ENCODE measurements around the gene PCDHGB4. TPM values are rescaled to one million over a fixed set of nuclear protein-coding genes. Genes with fewer than 3 reads are reported as not detected.
A peak's percentile ranks its signal among the peaks of the same experiment; 100 is the strongest.

The PCDHGB4 gene
- total RNA-seq, 1 experiment from 2014 or later: 0.49 TPM

GRCh38 chr5:141398608-141399007 is 11.1 kb downstream of the PCDHGB4 start:
- DNase-seq (ENCODE audit: unreplicated experiment): no peak
- Mint-ChIP-seq H3K36me3 (ENCODE audit: insufficient read depth, unreplicated experiment) (peaks cover 5% of the 10 kb centered on the region), H3K4me3 (ENCODE audit: unreplicated experiment) (no peak overlapping the region), H3K4me1 (ENCODE audit: insufficient read depth, unreplicated experiment) (no peaks in the 10 kb centered on the region), H3K27ac (ENCODE audit: low read depth, unreplicated experiment) (no peak overlapping the region), H3K9me3 (ENCODE audit: unreplicated experiment) (peaks cover 36% of the 10 kb centered on the region), H3K27me3 (ENCODE audit: insufficient read depth, unreplicated experiment) (no peaks in the 10 kb centered on the region)
- POLR2A ChIA-PET: no interaction called here
- intact Hi-C loops (cut with micrococcal nuclease): no loop called here
- BruUV-seq (replicated peaks): no TSS peak
- CTCF ChIA-PET: interaction anchor here (0.6 to 3.7 kb wide), 5 partner anchors 56 to 167 kb away, joined by 3 to 32 read pairs (median 3); no protein-coding TSS in a partner anchor
- no peak for TF ChIP-seq CTCF (IDR thresholded peaks at IDR 0.05; ENCODE audit: unreplicated experiment)

GRCh38 chr5:141399555-141400258 is 12.2 kb downstream of the PCDHGB4 start:
- H3K4me1 Mint-ChIP-seq (ENCODE audit: insufficient read depth, unreplicated experiment): no peaks in the 10 kb centered on the region
- no peak overlapping the region for H3K27ac Mint-ChIP-seq (ENCODE audit: low read depth, unreplicated experiment)
- H3K4me3 Mint-ChIP-seq (ENCODE audit: unreplicated experiment): no peak overlapping the region
- H3K36me3 Mint-ChIP-seq (ENCODE audit: insufficient read depth, unreplicated experiment): peaks cover 5% of the 10 kb centered on the region
- H3K9me3 Mint-ChIP-seq (ENCODE audit: unreplicated experiment): peaks cover 28% of the 10 kb centered on the region
- no peaks in the 10 kb centered on the region for H3K27me3 Mint-ChIP-seq (ENCODE audit: insufficient read depth, unreplicated experiment)
- intact Hi-C loops (cut with micrococcal nuclease): no loop called here
- CTCF ChIA-PET: interaction anchor here (0.7 to 2.2 kb wide), 6 partner anchors 14 to 164 kb away, joined by 3 to 8 read pairs (median 3); partner anchors contain the start of genes PCDHGA10 and PCDHGA7
- TF ChIP-seq CTCF (IDR thresholded peaks at IDR 0.05; ENCODE audit: unreplicated experiment): no peak
- no TSS peak for BruUV-seq (replicated peaks)
- DNase-seq (ENCODE audit: unreplicated experiment): no peak
- POLR2A ChIA-PET: interaction anchor here (1.1 kb wide), 1 partner anchor 158 kb away, joined by 3 read pairs; no protein-coding TSS in a partner anchor

GRCh38 chr5:141402553-141403243 is 15.2 kb downstream of the PCDHGB4 start, which contains the start of gene PCDHGA9:
Gene PCDHGA9, plus strand, starts transcription at chr5:141402778. Its CDS starts 175 bp downstream, at chr5:141402953.
- no peak for TF ChIP-seq CTCF (IDR thresholded peaks at IDR 0.05; ENCODE audit: unreplicated experiment)
- Mint-ChIP-seq H3K4me1 (ENCODE audit: insufficient read depth, unreplicated experiment) (no peaks in the 10 kb centered on the region), H3K27ac (ENCODE audit: low read depth, unreplicated experiment) (no peak within 1 kb of the TSS), H3K36me3 (ENCODE audit: insufficient read depth, unreplicated experiment) (peaks cover 5% of the 10 kb centered on the region), H3K27me3 (ENCODE audit: insufficient read depth, unreplicated experiment) (no peaks in the 10 kb centered on the region), H3K4me3 (ENCODE audit: unreplicated experiment) (no peak within 1 kb of the TSS), H3K9me3 (ENCODE audit: unreplicated experiment) (peaks cover 31% of the 10 kb centered on the region)
- peak; percentile 43 for DNase-seq (ENCODE audit: unreplicated experiment)
- CTCF ChIA-PET: interaction anchor here (0.6 to 1.1 kb wide), 5 partner anchors 31 to 211 kb away, joined by 3 to 7 read pairs (median 3); no protein-coding TSS in a partner anchor
- POLR2A ChIA-PET: interaction anchor here (1.1 kb wide), 1 partner anchor 122 kb away, joined by 3 read pairs; no protein-coding TSS in a partner anchor
- BruUV-seq (replicated peaks): no TSS peak
- intact Hi-C loops (cut with micrococcal nuclease): no loop called here

- no peak for DNase-seq (ENCODE audit: unreplicated experiment)
- TF ChIP-seq CTCF (IDR thresholded peaks at IDR 0.05; ENCODE audit: unreplicated experiment): no peak
- H3K4me3 Mint-ChIP-seq (ENCODE audit: unreplicated experiment): no peak overlapping the region
- BruUV-seq (replicated peaks): no TSS peak
- intact Hi-C loops (cut with micrococcal nuclease): no loop called here
- peaks cover 5% of the 10 kb centered on the region for H3K36me3 Mint-ChIP-seq (ENCODE audit: insufficient read depth, unreplicated experiment)
- CTCF ChIA-PET: interaction anchor here (0.6 to 1.1 kb wide), 6 partner anchors 11 to 212 kb away, joined by 3 to 7 read pairs (median 4); no protein-coding TSS in a partner anchor
- POLR2A ChIA-PET: interaction anchor here (1.1 kb wide), 1 partner anchor 121 kb away, joined by 3 read pairs; no protein-coding TSS in a partner anchor
- no peaks in the 10 kb centered on the region for H3K4me1 Mint-ChIP-seq (ENCODE audit: insufficient read depth, unreplicated experiment)
- no peak overlapping the region for H3K27ac Mint-ChIP-seq (ENCODE audit: low read depth, unreplicated experiment)
- H3K27me3 Mint-ChIP-seq (ENCODE audit: insufficient read depth, unreplicated experiment): no peaks in the 10 kb centered on the region
- peaks cover 35% of the 10 kb centered on the region for H3K9me3 Mint-ChIP-seq (ENCODE audit: unreplicated experiment)
Measured at GRCh38 chr5:141403387-141403786, 15.9 kb downstream of the PCDHGB4 start.
